GM12872 (cell line): ENCODE data around the gene LIMCH1.

Source experiments
- TF ChIP-seq, protein P1 (sequence below): IDR thresholded peaks from 3 replicates; pipeline ENCODE4 v1.5.1; 2011; ENCODE audit warnings: low read depth, mild to moderate bottlenecking, low read length, moderate library complexity; ENCODE audit not compliant: insufficient read depth

LIMCH1 gene

DNA sequence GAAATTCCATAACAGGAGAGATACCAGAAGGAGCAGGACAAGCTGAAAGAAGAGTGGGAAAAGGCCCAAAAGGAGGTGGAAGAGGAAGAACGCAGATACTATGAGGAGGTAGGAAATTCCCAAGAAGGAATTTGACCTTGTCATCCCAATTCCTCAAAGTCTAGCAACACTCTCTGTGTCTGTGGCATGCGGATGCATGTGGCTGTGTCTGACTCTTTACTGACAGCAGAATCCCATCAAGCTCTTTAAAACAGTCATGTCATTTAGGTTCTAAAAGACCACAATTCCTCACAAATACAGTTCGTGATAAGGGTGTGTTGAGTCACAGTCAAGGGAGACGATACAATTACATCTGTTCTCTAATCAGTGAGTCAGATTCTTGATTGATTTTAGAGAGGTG is 142.0 kb downstream of the LIMCH1 start:
- TF ChIP-seq, protein P1, sequence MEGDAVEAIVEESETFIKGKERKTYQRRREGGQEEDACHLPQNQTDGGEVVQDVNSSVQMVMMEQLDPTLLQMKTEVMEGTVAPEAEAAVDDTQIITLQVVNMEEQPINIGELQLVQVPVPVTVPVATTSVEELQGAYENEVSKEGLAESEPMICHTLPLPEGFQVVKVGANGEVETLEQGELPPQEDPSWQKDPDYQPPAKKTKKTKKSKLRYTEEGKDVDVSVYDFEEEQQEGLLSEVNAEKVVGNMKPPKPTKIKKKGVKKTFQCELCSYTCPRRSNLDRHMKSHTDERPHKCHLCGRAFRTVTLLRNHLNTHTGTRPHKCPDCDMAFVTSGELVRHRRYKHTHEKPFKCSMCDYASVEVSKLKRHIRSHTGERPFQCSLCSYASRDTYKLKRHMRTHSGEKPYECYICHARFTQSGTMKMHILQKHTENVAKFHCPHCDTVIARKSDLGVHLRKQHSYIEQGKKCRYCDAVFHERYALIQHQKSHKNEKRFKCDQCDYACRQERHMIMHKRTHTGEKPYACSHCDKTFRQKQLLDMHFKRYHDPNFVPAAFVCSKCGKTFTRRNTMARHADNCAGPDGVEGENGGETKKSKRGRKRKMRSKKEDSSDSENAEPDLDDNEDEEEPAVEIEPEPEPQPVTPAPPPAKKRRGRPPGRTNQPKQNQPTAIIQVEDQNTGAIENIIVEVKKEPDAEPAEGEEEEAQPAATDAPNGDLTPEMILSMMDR, result no peak

DNA sequence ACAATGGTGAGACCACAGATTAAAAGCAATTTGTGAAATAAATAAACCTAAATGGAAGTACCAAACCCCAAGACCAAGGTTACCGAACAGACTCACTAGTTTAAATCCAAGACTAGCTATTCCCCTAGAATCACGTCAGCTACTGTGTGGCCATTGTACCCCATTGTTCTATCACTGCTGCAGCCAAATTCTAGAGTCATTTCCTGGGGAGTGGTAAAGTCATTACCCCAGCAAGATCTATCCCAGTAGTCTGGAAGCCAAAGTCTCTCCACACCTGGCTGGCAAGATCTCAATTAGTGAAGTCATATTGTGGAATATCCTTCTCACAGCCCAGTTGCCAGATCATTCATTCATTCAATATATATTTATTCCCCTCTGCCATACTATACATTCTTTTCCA is 143.1 kb downstream of the LIMCH1 start:
- TF ChIP-seq, protein P1, result no peak

DNA sequence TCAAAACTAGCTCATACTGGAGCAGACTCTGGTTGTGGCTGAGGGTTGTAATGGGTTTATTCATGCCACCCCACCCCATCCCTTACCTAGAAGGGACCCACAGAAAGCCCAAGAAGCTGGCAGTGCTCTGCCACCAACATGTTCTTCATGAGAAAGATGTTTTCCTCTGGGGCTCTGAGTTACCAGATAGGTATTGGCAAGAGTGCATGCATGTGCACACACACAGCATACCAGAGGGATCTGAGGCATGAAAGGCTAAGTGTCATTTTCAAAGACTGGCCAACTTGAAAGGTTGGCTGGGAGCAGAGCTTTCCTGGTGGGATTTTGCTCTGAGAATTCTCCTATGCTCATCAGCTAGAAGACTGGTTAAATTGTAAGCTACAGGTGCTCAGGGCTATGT is 145.4 kb downstream of the LIMCH1 start:
- TF ChIP-seq, protein P1, result no peak

DNA sequence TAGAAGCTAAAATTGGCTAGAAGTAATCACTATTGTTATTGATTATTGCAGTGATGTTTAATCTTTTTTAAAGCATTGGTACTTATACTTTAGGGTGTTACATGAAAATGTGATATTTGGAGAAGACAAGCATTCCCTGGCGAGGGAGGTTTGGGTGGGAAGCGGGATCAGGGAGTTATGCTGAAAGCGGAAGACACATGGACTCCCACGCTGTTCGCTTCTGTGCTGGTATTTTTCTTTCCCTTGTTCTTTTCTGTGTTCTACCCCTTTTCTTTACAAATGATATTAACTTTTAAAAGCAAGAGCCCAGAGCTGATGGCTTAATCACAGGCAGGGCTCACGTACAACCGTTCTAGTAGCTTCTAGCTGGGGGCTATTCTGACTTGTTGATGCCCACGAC is 148.9 kb downstream of the LIMCH1 start:
- TF ChIP-seq, protein P1, result no peak

DNA sequence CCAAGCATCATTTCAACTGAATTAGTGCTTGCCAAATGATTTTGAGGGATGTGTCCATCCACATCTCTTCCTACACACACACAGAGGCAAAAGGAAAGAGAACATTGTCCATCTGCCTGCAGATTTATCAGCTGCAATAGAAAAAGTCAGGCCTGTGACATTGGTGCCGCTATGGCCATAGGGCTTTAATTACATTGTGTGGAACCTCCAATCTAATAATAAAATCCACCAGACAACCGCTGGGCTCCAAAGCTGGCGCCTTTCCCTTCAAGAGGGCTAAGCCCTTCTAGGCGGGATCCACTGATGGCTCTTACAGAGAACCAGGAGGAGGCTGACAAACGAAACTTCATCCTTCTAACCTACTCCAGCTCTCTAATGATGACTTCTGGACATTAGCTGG is 150.0 kb downstream of the LIMCH1 start:
- TF ChIP-seq, protein P1, result no peak

DNA sequence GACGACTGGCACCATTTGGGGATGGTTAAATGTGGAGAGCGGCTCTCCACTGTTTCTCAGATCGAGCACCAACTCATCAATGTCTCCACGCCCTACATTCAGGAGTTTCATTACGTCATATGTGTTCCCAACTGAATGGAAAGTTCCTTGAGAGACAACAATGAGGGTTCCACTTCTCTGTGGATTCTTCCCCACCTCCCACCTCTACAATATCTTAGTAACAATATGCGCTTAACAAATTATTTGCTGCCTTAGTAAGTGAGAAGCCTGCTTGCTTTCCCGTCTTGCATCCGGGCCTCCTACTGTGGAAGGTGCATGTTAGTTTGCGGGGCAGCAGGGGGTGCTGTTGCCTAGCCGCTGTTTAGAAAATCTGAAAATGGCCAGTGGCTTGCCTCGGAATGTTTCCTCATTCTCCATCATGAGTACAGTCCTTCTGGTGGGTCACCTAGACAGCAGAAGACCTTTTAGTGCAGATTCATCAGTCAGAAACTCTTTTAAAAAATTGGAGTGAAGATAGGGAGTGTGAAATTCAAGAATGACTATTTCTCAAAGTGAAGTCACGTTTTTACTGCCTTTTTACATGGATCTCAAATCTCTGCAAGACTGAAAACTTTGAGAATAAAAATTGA is 154.9 kb downstream of the LIMCH1 start:
- TF ChIP-seq, protein P1, result peak; percentile 90

DNA sequence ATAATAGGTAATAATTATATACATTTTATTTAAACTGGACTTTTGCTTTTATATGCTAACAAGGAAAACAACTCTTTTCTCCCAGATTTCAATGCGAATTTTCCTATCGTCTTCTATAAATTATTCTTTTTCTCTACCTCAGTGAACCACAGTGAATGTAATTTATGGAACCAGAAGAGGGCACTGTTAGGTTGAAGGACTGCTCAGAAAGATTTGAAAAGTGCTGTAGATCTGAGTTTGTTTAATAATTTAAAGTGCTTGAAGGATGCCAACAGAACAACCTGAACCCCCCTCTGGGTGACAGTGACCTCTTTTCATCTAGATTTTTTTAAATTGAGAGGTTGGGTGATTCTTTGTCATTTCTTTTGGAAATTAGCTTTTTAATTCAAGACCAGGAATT is 155.7 kb downstream of the LIMCH1 start:
- TF ChIP-seq, protein P1, result peak; percentile 44
